DMS153 treated with DMSO at 0.1 percent for 48 hours (cell line): ENCODE data around the gene LRRTM4.

Source experiments
- DNase-seq: peaks from one replicate; lab custom pipeline; 2025; ENCODE audit not compliant: unreplicated experiment; lab: John Stamatoyannopoulos, UW

LRRTM4 gene

DNA sequence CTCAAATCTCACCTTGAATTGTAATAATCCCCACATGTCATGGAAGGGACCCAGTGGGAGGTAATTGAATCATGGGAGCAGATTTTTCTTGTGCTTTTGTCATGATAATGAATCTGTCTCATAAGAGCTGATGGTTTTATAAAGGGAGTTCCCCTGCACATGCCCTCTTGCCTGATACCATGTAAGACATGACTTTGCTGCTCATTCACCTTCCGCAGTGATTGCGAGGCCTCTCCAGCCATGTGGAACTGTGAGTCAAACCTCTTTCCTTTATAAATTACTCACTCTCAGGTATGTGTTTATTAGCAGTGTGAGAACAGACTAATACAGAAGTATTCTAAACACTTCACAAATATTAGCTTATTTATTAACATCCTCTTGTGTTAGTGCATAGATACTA lies 516.7 kb downstream of the LRRTM4 start:
- DNase-seq, result no peak

DNA sequence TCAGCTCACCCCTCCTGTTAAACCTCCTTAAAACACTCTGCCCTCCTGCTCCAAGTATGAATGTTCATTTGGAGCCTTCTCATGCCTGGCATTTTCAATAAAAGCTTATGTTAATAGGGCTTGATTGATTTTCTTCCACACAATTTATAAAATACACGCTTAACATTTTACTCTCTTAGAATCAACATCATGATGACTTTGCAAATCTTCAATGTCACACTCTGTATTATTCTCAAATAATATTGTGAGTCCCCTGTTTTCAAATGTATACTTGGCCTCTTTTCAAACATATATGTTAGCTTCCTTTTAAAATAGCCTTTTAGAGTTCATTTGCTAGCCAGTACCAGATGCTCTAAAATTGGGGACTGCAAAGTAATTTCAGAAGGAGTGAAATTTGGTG lies 520.3 kb downstream of the LRRTM4 start:
- DNase-seq, result no peak

DNA sequence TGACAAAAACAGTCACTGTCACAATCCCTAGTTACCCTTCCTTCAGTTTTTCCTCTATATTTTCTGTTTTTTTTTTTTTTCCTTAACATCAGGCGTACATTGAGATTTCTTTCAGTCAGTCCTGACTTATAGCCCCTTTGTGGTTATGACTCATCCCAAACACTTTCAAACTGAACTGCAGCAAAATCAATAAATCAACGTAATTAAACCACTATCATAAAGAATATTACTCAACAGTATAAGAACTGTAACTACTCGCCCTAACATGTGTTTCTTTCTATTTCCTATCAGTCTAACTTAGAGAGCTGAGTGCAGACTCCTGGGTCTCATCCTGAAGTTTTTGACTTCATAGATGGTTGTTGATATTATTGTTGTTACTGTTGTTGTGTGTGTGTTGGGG lies 523.5 kb downstream of the LRRTM4 start:
- DNase-seq, result no peak

DNA sequence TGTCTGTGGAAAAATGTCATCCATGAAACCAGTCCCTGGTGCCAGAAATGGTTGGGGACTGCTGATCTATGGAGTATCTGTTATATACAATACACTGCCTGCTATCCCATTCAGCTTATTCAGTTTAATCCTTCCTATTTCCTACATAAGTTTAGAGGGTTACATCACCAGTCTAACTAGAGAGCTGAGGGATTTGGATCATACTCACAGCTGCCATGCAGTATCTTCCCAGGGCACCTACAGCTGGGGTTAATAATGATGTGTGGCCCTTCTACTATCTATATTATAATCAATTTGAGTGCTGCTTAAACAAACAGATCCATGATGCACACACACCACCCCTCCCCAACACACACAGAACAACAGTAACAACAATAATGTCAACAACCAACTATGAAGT lies 524.0 kb downstream of the LRRTM4 start:
- no peak for DNase-seq

DNA sequence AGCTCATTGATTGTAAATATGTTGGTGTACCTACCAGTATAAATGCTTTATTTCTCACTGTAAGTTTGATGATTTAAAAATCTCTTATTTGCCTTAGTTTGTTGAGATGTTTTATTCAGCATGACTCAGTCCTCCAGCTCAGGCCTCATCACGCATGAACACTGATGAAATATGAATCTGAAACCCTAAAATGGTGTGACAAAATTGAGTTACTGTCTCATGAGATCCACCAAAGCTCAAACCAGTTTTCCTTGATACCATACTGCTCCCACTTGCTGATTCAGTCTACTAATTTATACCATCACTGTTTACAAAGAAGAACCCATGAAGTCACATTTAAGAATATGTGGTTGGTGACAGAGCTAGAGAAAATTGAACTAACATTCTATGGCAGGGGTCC lies 524.9 kb downstream of the LRRTM4 start:
- no peak for DNase-seq

DNA sequence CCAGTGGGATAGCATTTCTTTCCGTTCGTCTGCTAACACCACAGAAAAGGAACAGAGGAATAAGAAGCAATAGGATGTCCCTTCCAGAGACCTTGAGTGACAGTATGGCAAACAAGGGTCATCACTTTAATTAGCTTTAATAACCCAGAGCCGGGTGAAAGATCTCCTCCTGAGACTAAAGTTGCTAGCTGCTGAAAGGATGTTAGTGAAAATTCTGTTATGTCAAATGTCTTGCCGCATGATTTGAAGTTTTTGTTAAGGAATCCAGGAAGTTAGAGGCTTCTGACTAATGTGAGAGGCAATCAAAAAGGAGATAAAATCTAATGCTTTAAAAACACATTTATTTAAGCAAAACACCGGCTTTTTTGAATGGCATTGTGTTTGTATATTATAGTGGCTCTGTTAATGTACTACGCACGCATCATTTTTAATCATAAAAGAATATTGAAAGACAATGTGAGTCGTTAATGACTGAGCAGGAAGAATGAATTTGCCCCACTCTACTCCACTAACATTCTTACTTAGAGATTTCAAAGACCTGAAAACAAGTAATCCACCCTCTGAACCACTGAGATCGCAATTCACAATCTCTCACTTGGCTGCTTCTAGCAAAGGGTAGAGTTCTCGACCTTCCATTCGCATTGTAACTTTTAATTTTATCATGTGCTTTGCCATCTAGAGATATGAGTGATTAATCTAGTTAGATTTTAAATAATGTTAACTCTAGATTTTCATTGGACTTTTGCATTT lies 536.6 kb downstream of the LRRTM4 start:
- DNase-seq, result no peak

DNA sequence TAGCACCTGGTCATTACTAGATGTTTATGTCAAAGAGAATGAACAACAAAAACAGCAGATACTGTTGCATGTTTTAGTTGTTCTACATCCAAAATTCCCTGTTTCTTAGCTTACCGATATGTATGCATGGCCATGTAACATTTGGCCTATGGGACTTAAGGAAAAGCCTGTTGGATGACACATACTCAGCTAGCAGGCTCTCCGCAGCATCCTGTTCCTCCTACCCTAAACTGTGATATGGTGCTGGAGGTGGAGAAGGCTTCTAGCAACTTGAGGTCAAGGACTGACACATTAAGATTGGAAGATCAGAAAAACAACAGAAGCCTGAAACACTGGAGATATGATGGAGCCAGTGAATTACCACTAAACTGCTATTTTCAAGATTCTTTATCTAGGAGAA lies 537.8 kb downstream of the LRRTM4 start:
- no peak for DNase-seq

DNA sequence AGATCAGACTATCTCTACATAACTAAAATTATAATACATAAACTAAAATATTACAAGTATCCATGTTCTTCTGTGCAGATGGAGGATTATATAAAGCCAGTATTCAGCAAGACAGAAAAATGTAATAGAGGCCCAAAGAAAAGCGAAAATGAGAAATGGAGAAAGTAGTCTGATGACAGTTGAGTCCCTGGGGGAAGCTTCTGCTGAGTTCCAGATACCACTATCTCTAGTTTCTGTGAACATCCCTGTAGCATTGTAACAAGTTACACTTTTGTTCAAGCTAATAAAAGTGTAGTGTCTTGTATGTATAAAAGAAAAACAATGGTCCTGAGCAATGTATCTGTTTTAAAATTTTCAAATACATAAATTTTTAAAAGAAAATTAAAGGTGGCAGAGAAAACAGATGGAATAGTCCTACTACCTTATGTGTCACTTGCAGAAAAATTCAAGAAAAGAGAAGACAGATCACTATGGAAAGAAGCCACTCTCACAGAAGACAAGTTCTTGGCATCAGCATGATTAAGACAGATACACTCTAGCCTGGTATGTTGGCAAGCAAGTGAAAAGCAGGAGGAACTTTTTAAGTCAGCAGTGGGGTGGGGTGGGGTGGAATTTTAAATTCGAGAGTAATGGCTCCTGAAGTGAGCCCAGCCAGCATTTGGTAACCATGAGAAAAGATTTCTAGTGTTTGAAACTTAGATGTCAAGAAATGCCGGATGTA lies 541.9 kb downstream of the LRRTM4 start:
- no peak for DNase-seq

DNA sequence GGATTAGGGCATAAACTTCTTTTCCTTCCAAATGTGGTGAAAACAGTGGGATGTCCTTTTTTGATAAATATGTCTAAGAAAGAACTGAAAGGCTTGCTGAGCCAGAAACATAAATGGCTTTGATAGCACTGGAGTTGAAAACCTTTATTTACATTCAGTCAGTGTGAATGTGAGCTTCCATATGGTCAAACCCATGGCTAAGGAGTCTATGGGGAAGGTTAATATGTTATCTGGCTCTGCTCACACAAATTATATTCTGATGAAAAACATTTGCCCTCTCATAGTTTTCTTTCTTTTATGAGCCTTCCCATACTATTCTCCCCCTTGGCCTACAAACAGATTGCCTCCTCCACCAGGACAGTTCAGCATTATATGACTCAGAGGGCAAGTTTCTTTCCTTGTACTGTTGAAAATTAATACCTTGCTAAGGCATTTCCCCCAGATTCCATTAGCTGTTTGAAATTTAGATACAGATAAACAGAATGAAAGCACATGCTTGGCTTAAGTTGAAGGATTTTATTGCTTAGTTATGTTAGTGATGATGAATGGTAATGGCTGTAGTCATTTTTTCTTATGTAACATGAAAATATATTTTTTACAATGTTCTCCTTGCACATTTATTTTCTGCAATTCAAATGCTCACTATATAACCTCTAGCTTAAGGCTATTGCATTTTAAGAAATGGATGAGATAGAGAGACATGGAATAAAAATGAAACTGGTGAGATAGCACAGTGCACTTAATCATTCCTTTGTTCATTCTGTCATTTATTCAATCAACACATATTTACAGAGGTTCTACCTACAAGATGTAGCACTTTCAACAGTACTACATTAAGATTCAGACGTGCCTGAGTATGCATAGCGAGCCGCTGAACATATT lies 544.1 kb downstream of the LRRTM4 start:
- no peak for DNase-seq

DNA sequence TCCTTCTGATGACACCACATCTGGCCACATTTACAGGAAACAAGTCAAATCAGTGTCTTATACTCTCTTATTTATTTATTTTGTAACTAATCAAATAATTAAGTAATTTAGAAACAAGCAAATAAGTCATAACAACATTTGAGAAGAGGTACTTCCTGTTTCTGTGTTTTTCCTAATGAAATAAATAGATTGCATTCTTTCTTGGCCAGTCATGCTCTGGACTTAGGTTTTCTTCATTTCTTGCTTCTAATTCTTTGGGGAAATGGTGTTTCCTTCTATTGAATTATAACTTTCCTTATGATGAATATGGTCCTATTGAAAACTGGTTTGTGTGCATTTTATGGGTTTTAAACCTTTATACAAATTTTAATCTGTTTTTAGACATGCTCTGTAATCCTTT lies 546.4 kb downstream of the LRRTM4 start:
- DNase-seq, result no peak

DNA sequence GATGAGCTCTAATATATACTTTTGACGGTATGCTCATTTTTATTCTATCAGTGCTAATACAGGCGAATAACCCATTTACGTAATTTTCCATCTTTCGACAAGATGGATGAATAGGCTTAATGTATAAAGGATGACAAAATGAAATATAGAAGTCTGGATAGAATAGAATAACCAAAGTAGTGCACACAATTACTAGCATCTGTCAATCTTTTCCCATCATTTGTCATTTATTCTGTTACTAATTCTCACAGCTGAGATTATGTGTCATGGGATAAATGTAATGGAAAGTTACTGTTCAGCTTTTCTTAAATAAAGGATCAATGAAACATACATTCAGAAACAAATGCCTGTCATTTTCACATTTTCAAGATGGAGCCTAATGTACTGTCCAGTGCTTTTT lies 548.6 kb downstream of the LRRTM4 start:
- DNase-seq, result no peak

DNA sequence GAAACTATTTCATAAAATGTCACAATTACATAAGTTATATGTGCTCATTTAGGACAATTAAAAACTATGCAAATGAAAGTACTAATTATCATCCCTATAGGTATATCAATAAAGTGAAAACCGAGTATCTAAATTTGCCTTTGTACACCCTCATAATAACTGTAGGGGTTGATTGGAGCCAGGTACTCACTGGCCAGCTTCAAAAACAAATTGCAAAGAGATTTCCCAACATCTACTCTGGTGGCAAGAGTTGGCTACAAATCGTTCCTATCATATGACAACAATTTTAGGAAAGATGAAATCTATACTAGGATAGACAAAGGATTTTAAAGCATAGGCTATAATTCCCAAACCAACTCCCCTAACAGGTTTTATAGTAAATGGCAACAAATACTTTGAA lies 556.4 kb downstream of the LRRTM4 start:
- no peak for DNase-seq

DNA sequence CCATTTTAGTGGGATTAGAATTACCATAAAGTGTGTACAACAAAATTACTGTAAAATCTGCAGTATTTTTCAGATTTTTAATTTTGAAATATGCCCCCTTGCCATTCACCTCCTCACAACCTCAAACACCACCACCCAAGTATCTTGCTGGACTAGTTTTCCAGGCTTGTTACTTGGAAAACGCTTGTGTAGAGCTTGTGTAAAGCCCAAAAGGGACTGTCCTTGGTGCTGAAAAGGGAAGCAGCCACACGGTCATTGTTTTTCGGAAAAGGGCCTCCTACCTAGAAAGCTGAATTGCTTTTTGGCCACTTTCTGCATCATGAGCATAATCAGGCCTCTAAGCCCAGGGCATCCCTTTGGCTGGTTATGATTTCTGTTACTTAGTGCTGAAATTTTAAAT lies 563.4 kb downstream of the LRRTM4 start:
- DNase-seq, result no peak

DNA sequence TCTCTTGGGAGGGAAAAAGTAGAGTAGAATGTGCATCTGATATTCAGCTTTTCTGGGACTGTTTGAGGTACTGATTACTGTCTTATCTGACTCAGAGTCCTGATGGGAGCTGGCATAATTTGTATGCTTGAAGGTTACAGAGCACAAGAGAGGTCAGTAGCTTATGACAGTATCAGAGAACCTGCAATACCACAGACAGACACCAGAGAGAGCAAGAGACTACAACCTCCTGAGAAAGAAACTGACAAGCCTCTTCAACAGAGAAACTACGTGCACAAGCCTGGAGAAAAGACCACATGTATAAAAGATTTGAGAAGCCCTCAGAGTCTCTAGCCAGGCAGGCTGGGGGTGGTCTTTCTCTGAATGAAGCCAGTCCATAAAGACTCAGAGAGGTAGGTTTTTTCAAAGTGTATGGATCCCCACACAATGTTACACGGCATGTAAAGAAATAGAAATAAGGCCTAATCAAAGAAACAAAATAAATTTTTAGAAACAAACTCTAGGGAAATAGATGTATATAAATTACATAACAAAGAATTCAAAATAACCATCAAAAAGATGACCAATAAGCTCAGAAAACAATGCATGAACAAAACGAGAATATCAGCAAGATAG lies 568.3 kb downstream of the LRRTM4 start:
- DNase-seq, result peak; percentile 62

DNA sequence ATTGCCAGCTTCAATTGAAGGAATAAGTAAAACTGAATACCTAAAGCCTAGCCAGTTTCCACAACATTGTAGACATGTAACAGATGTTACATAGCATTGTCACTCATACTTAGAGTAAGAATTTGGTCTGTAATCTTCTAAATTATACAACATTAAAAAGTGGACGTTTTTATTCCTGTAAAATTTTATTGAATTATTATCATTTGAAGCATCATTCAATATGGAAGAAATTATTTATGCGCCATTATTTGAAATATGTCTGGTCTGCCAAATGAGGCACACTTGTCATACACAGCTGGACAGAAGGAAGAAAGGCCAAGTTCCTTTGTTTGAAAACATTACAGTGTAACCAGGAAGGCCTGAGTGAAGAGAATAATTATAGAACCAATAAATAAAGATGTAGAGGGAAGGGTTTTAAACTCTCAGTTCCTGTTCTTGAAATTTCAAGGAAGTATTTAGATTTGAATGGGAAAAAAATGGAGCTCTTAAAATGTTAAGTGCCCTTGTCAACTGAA lies 575.5 kb downstream of the LRRTM4 start:
- DNase-seq, result no peak

DNA sequence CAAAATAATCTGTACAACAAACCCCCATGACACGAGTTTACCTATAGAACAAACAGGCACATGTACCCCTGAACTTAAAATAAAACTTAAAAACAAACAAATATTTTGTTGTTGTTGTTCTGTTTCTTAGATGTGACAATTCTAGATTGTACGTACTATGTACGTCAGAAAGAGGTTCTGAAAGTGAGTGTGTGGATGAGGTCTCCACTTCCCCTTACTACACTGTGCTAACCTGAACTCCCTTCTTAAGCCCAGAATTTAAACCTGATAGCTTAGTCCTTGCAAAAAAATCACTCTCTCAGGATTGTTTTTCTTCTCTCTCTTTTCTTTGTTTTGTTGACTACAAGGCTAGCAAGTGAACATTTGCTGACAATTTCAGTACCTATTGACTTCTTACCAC lies 581.6 kb downstream of the LRRTM4 start:
- DNase-seq, result no peak

DNA sequence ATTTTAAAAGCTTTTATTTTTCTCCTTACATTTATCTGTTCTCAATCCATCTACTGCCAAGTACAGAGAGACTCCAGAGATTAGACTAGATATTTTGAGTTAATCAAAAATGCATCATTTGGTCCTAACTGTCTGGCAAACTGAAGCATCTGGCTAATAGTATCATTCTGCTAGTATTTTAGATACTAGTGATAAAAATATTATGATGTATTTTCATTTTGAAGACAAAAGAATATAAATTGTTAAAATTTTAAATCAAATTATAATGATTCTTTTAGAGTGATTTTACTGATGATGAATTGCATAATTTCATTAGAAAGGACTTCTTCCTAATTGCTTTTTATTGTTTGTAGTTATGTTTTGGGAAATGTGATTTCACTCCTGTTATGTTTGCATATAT lies 584.0 kb downstream of the LRRTM4 start:
- DNase-seq, result no peak

DNA sequence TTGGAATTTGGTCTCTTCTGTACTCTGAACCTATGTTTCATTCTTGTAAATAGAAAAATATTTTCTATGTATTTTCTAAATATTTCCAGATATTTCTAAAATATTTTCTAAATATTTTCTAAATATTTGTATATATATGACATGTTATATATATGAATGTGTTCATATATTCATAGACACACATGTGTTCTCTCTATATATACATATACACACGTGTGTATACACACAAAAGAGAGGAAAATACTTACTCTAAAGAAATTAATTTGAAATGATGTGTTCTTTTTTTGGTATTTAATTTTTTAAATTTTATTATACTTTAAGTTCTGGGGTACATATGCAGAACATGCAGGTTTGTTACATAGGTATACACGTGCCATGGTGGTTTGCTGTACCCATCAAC lies 589.6 kb downstream of the LRRTM4 start:
- DNase-seq, result no peak

DNA sequence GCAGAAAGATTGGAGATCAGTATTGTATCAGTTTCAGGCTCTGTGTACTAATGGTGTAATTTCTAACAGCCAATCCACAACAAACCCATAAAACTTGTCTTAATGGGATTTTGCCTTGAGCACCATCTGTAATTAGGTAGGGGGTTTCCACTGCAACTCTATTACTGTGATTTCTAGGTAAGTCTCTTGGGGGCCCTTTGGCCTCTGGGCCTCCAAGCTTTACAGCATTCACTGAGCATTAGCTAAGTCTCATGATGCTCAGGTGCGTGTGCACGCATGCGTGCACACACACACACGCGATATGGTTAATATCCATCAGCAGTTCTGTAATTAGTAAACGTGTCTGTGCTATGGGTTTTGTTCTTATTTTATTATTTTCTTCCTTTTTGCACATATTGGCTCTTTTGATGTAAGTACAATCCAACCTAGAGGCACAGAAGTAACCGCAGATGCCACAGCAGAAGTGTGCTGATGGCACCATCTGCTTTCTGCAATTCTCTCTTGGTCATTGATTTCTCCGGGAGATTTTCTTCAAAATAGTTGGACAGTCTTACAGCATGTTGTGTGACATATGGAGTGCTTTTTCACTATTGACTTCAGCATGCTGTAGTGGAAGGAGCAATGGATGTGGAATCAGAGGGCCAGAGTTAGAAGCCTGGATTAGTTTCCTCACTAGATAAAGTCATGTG lies 592.0 kb downstream of the LRRTM4 start:
- DNase-seq, result no peak

DNA sequence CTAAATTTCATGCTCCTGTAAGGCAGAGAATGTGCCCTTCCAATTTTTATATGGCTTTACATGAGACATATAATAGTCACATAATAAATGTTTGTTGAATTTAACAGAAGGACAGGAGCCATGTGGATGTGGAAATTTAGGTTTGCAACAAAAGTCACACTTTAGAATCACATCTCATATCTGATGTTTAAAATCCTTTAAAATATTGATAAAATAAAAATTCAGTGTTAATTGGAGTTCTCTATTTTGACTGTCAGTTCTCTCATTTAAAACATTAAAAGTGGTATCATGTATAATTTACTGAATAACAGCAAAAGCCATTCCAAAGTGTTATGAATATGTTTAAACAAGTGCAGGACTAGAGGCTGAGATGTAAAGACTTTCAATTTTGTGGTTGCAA lies 594.1 kb downstream of the LRRTM4 start:
- no peak for DNase-seq

DNA sequence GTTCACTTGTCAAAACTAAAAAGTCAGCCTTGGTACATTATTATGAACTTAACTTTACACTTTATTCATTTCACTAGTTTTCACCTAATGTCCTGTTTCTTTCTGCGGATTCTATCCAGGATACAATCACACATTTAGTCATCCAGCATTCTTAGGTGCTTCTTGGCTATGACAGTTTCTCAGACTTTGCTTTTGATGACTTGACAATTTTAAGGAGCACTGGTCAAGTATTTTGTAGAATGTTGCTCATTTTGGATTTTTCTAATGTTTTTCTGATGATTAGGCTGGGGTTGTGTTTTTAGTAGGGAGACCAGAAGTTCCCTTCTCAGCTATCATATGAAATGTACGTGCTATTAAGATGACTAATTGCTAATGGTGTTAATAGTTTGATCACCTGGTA lies 601.2 kb downstream of the LRRTM4 start:
- no peak for DNase-seq
